ENCODE measurements around the gene NGDN. TPM values are rescaled to one million over a fixed set of nuclear protein-coding genes. Genes with fewer than 3 reads are reported as not detected.
A peak's percentile ranks its signal among the peaks of the same experiment; 100 is the strongest.

NGDN gene
- total RNA-seq, 2 donors from 2014 or later = 19.5 to 24.3 TPM

DNA sequence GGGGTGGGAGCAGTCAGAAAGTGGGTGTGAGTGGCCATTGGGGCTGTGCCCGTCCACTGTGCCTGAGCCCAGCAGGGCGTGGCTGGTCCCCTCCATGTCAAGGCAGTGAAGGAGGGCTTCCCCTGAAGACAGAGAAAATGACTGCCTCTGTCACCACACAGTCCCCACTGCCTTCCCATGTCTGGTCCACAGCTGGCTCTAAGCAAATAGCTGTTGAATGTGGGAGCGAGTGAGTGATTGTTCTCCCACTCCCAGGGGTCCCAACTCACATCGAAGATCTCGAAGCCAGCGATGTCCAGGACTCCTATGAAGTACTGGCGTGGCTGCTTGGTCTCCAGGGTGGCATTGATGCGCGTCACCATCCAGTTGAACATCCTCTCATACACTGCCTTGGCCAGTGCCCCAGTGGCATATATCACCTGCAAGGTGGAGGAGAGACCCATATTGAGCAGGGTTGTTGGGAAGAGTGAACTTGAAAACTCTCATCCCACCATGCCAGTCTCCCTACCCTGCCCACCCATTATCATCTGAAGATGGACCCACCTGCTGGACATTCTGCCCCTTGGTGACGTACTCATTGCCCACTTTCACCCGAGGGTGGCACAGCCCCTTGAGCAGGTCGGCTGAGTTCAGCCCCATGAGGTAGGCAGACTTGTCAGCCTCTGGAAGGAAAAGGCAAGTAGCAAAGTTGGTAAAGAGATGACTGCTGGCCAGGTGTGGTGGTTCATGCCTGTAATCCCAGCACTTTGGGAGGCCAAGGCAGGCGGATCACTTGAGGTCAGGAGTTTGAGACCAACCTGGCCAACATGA lies 40.6 kb upstream of the NGDN start:
- Histone ChIP-seq H3K4me3 (no peak overlapping the region), H3K36me3 (peaks cover 45% of the 10 kb centered on the region), H3K27ac (no peak overlapping the region)

DNA sequence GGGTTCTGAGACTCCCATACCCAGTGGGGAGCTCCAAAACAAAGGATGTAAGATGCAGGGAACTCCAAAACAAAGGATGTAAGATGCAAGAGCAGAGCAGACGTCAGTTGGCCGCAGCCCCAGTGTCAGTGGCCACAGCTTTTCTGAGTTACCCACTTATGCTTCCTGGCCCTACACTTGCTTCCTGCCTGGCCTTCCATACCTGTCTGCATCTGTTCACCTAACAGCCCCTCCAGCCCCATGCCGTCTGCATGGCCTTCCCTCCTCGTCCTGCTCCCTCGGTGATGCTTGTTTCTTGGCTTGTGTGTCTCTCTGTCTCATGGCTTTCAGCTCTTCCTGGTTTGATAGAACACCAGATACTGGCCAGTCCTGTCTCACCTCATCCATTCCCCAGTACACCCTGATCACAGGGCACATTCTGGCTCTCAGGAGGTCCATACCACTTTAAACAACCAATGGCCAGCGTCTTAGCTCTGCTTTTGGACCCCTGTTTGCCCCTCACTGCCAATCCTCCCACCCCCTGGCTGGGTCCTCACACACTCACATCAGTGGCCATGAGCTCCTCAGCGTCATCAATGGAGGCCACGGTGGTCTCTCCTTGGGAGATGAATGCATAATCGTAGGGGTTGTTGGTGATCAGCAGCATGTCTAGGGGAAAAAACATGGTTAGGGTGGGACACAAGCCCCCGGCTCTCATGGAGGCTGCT lies 39.3 kb upstream of the NGDN start:
- no peak overlapping the region for H3K4me3 ChIP-seq
- DNase-seq (ENCODE audit: low spot score) = no peak
- peaks cover 0 to under 1% of the 10 kb centered on the region in 2 donors for H3K4me1 ChIP-seq
- no peaks in the 10 kb centered on the region for H3K27me3 ChIP-seq
- H3K27ac ChIP-seq = peak overlapping the region; percentile 82 to 92
- TF ChIP-seq, protein P1, sequence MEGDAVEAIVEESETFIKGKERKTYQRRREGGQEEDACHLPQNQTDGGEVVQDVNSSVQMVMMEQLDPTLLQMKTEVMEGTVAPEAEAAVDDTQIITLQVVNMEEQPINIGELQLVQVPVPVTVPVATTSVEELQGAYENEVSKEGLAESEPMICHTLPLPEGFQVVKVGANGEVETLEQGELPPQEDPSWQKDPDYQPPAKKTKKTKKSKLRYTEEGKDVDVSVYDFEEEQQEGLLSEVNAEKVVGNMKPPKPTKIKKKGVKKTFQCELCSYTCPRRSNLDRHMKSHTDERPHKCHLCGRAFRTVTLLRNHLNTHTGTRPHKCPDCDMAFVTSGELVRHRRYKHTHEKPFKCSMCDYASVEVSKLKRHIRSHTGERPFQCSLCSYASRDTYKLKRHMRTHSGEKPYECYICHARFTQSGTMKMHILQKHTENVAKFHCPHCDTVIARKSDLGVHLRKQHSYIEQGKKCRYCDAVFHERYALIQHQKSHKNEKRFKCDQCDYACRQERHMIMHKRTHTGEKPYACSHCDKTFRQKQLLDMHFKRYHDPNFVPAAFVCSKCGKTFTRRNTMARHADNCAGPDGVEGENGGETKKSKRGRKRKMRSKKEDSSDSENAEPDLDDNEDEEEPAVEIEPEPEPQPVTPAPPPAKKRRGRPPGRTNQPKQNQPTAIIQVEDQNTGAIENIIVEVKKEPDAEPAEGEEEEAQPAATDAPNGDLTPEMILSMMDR (IDR thresholded peaks at IDR 0.05) = no peak
- H3K36me3 ChIP-seq = peaks cover 40% of the 10 kb centered on the region
- no peaks in the 10 kb centered on the region for H3K9me3 ChIP-seq

More for the DNA sequence above, 40.6 kb upstream of the NGDN start:
- TF ChIP-seq, protein P1 (IDR thresholded peaks at IDR 0.05) = no peak
- Histone ChIP-seq H3K4me1 (no peaks in the 10 kb centered on the region), H3K27me3 (no peaks in the 10 kb centered on the region), H3K9me3 (no peaks in the 10 kb centered on the region)
- DNase-seq (ENCODE audit: low spot score) = no peak

DNA sequence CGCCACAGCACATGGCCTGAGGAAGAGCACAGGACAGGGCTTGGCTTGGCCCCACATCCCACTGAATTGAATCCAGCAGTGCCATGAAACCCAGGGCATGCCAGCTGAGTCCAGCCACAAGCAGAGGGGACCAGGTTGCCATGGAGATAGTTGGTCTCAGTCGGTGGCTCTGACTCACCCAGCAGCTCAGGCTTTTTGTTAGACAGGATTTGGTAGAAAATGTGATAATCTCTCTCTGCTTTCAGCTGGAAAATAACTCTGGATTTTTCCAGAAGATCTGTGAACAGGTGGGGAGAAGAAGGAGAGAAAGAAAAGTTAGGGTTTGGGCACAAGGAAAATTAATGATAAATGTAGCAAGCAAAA lies 38.8 kb upstream of the NGDN start:
- Histone ChIP-seq H3K4me1 (peaks cover 0 to 6% of the 10 kb centered on the region in 2 donors), H3K27ac (peak overlapping the region; percentile 82 to 92), H3K27me3 (no peaks in the 10 kb centered on the region), H3K9me3 (no peaks in the 10 kb centered on the region), H3K36me3 (peaks cover 40% of the 10 kb centered on the region), H3K4me3 (no peak overlapping the region)
- no peak for DNase-seq (ENCODE audit: low spot score)
- TF ChIP-seq, protein P1 (IDR thresholded peaks at IDR 0.05) = no peak

DNA sequence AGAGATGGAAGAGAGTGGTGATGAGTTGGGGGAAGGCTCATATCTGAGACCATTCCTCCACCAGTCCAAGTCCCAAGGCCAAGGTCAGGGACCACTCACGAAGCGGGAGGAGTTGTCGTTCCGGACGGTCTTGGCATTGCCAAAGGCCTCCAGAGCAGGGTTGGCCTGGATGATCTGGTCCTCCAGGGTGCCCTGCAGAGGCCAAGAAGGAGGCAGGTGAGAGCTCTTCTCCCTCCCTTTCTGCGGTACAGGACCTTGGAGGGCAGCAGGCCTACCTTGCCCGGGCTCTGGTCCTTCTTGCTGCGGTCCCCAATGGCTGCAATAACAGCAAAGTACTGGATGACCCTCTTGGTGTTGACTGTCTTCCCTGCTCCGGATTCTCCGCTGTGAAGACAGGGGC lies 38.0 kb upstream of the NGDN start:
- TF ChIP-seq, protein P1 (IDR thresholded peaks at IDR 0.05) = no peak
- H3K9me3 ChIP-seq = no peaks in the 10 kb centered on the region
- no peak for DNase-seq (ENCODE audit: low spot score)
- peaks cover 0 to 14% of the 10 kb centered on the region in 2 donors for H3K4me1 ChIP-seq
- H3K27ac ChIP-seq = peak overlapping the region; percentile 82 to 92
- H3K4me3 ChIP-seq = no peak overlapping the region
- peaks cover 40% of the 10 kb centered on the region for H3K36me3 ChIP-seq
- no peaks in the 10 kb centered on the region for H3K27me3 ChIP-seq

DNA sequence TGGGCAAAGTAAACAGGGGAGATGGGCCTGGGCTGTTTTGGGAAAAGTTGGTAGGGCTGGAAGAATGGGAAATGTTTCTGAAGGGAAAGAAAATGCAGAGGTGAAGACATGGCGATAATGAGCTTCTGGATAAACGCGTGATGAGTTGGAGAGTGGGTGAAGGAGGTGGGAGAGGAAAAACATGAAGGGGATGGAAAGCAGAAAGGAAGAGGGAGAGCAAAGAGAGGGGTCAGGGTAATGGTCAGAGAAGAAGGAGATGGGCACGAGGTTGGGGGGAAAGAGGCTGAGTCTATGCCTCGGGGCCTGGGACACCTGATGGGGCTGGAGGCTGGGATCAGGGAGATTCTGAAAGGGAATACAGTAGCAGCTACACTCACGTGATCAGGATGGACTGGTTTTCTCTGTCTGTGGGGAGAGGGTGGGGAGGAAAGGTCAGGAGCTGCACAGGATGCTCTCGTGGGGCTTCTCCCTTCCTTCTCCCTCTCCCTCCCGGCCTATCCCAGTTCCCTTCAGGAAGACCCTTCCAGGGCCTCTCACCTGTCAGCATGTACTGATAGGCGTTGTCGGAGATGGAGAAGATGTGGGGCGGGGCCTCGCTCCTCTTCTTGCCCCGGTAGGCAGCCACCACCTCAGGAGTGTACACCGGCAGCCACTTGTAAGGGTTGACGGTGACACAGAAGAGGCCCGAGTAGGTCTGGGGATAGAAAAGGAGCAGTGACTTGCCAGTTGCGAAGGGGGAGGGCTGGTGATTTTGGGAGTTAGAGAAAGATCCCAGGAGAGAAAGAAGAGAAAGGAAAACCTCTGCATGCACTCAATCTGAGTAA lies 37.2 kb upstream of the NGDN start:
- H3K4me3 ChIP-seq = peak overlapping the region in 1 of 2 donors; percentile 32
- peak overlapping the region; percentile 82 to 92 for H3K27ac ChIP-seq
- H3K36me3 ChIP-seq = peaks cover 40% of the 10 kb centered on the region
- no peak for DNase-seq (ENCODE audit: low spot score)
- no peaks in the 10 kb centered on the region for H3K9me3 ChIP-seq
- TF ChIP-seq, protein P1 (IDR thresholded peaks at IDR 0.05) = no peak
- H3K27me3 ChIP-seq = no peaks in the 10 kb centered on the region
- H3K4me1 ChIP-seq = peaks cover 0 to 22% of the 10 kb centered on the region in 2 donors
